Gastroesophageal sphincter (tissue), 4 donors: ENCODE data around the gene VEPH1. TPM values are rescaled to one million over a fixed set of nuclear protein-coding genes. Genes with fewer than 3 reads are reported as not detected.

Source experiments
- ATAC-seq: fragments of 150-250 bp; one replicate; pipeline ENCODE4 v1.9.1; 2016; ENCODE audit warnings: mild to moderate bottlenecking, moderate library complexity
- H3K27ac ChIP-seq, 4 donors: fragments of 200-600 bp; sonication (generic) in 3 of 4; 1 replicate in 3 of 4; 2 replicates in 1 of 4; pipeline ENCODE4 v1.5.1; 2016 to 2019
- H3K27me3 ChIP-seq: fragments of 200-600 bp; sonication (generic); one replicate; pipeline ENCODE4 v1.5.1; 2019
- H3K36me3 ChIP-seq, 2 donors: fragments of 200-600 bp; sonication (generic); one replicate each; pipeline ENCODE4 v1.5.1; 2019; ENCODE audit warnings: control low read depth in 1 of 2
- H3K4me1 ChIP-seq, 3 donors: fragments of 200-600 bp; sonication (generic); 1 replicate in 2 of 3; 2 replicates in 1 of 3; pipeline ENCODE4 v1.5.1; 2016 to 2019; ENCODE audit warnings: control low read depth in 2 of 3
- H3K4me3 ChIP-seq, 2 donors: fragments of 200-600 bp; sonication (generic); one replicate each; pipeline ENCODE4 v1.5.1; 2019; ENCODE audit warnings: mild to moderate bottlenecking in 1 of 2, moderate library complexity in 1 of 2
- H3K9me3 ChIP-seq, 3 donors: fragments of 200-600 bp; sonication (generic); one replicate each; pipeline ENCODE4 v1.5.1; 2017 to 2019; ENCODE audit warnings: control low read depth in 2 of 3
- CTCF ChIP-seq, 4 experiments: fragments of 200-600 bp in 2 of 4; fragments of 450-650 bp in 2 of 4; sonication (generic) in 1 of 4; IDR thresholded peaks; one replicate each; pipeline ENCODE4 v1.5.1; 2017 to 2019; ENCODE audit warnings: antibody characterized with exemption in 4 of 4, mild to moderate bottlenecking in 2 of 4, moderate library complexity in 2 of 4
- EP300 ChIP-seq: sonication (generic); formaldehyde crosslinking; IDR thresholded peaks from one replicate; pipeline ENCODE4 v1.6.1; 2017; ENCODE audit warnings: antibody characterized with exemption, mild to moderate bottlenecking
- POLR2A ChIP-seq, 2 donors: fragments of 450-650 bp; IDR thresholded peaks; one replicate each; pipeline ENCODE4 v1.6.1; 2017; ENCODE audit warnings: antibody characterized with exemption in 2 of 2, mild to moderate bottlenecking in 2 of 2, moderate library complexity in 1 of 2
- POLR2AphosphoS5 ChIP-seq: sonication (generic); formaldehyde crosslinking; IDR thresholded peaks from one replicate; pipeline ENCODE4 v1.6.1; 2017; ENCODE audit warnings: antibody characterized with exemption
- WGBS, 2 donors: methylation state at CpG; one replicate each; pipeline ENCODE4 v1.1.5; 2018; ENCODE audit warnings: low coverage in 1 of 2; 5-methylcytosine and 5-hydroxymethylcytosine counted together
- total RNA-seq, 4 donors: library from RNA; depleted of rRNA; stranded (reverse); fragments of >200 nt; gene quantifications; one replicate each; pipeline ENCODE4 v1.1.0, GENCODE V29; 2016

Gene VEPH1
- total RNA-seq, 4 donors from 2014 or later = 0.62 to 2.3 (median 1.7) TPM

- TF ChIP-seq EP300 (no peak), POLR2AphosphoS5 (no peak), POLR2A (IDR thresholded peaks at IDR 0.05) (no peak), CTCF (IDR thresholded peaks at IDR 0.05) (no peak)
- no peak for ATAC-seq
- Histone ChIP-seq H3K27me3 (no peaks in the 10 kb centered on the region), H3K4me1 (no peaks in the 10 kb centered on the region), H3K4me3 (no peak overlapping the region), H3K27ac (no peak overlapping the region), H3K36me3 (no peaks in the 10 kb centered on the region), H3K9me3 (no peaks in the 10 kb centered on the region)
- WGBS, 2 donors = 60% methylated on average over 1 to 2 of the region's 2 CpGs
Measured at GRCh38 chr3:157306502-157306901, 196.7 kb downstream of the VEPH1 start.

GRCh38 chr3:157305392-157305791 lies 197.8 kb downstream of the VEPH1 start:
- Histone ChIP-seq H3K27me3 (no peaks in the 10 kb centered on the region), H3K4me3 (no peak overlapping the region), H3K9me3 (no peaks in the 10 kb centered on the region), H3K27ac (no peak overlapping the region), H3K36me3 (no peaks in the 10 kb centered on the region), H3K4me1 (no peaks in the 10 kb centered on the region)
- TF ChIP-seq POLR2AphosphoS5 (no peak), EP300 (no peak), POLR2A (IDR thresholded peaks at IDR 0.05) (no peak), CTCF (IDR thresholded peaks at IDR 0.05) (no peak)
- ATAC-seq = no peak
- 46 to 81% methylated on average over 1 to 4 of the region's 4 CpGs for WGBS, 2 donors

GRCh38 chr3:157301755-157302154 lies 201.5 kb downstream of the VEPH1 start:
- Histone ChIP-seq H3K4me3 (no peak overlapping the region), H3K27ac (no peak overlapping the region), H3K36me3 (no peaks in the 10 kb centered on the region), H3K9me3 (no peaks in the 10 kb centered on the region), H3K27me3 (no peaks in the 10 kb centered on the region), H3K4me1 (no peaks in the 10 kb centered on the region)
- 90 to 96% methylated on average over 2 of the region's 2 CpGs for WGBS, 2 donors
- no peak for TF ChIP-seq POLR2AphosphoS5
- TF ChIP-seq CTCF (IDR thresholded peaks at IDR 0.05) = no peak
- no peak for TF ChIP-seq EP300
- no peak for TF ChIP-seq POLR2A (IDR thresholded peaks at IDR 0.05)
- no peak for ATAC-seq

GRCh38 chr3:157300981-157301663 lies 202.1 kb downstream of the VEPH1 start:
- TF ChIP-seq POLR2A (IDR thresholded peaks at IDR 0.05) (no peak), POLR2AphosphoS5 (no peak), EP300 (no peak), CTCF (IDR thresholded peaks at IDR 0.05) (no peak)
- ATAC-seq = no peak
- H3K27ac ChIP-seq = no peak overlapping the region
- no peaks in the 10 kb centered on the region for H3K27me3 ChIP-seq
- H3K4me1 ChIP-seq = no peaks in the 10 kb centered on the region
- 78 to 81% methylated on average over 7 to 9 of the region's 9 CpGs for WGBS, 2 donors
- H3K9me3 ChIP-seq = no peaks in the 10 kb centered on the region
- H3K36me3 ChIP-seq = no peaks in the 10 kb centered on the region
- H3K4me3 ChIP-seq = no peak overlapping the region

- 55 to 71% methylated on average over 2 of the region's 2 CpGs for WGBS, 2 donors
Measured at GRCh38 chr3:157300094-157300493, 203.1 kb downstream of the VEPH1 start.

More at GRCh38 chr3:157300094-157300493, 203.1 kb downstream of the VEPH1 start:
- no peak for ATAC-seq
- no peak overlapping the region for H3K4me3 ChIP-seq
- H3K27me3 ChIP-seq = no peaks in the 10 kb centered on the region
- TF ChIP-seq POLR2A (IDR thresholded peaks at IDR 0.05) (no peak), CTCF (IDR thresholded peaks at IDR 0.05) (no peak), POLR2AphosphoS5 (no peak), EP300 (no peak)
- no peak overlapping the region for H3K27ac ChIP-seq
- no peaks in the 10 kb centered on the region for H3K36me3 ChIP-seq
- no peaks in the 10 kb centered on the region for H3K9me3 ChIP-seq
- no peaks in the 10 kb centered on the region for H3K4me1 ChIP-seq
